NOMO-1 treated with DMSO at 0.1 percent for 48 hours (cell line): ENCODE results near the gene ACSS1.

ENCODE experiments used
- DNase-seq: peaks from one replicate; lab custom pipeline; 2025; ENCODE audit not compliant: unreplicated experiment; lab: John Stamatoyannopoulos, UW

Gene ACSS1

DNA sequence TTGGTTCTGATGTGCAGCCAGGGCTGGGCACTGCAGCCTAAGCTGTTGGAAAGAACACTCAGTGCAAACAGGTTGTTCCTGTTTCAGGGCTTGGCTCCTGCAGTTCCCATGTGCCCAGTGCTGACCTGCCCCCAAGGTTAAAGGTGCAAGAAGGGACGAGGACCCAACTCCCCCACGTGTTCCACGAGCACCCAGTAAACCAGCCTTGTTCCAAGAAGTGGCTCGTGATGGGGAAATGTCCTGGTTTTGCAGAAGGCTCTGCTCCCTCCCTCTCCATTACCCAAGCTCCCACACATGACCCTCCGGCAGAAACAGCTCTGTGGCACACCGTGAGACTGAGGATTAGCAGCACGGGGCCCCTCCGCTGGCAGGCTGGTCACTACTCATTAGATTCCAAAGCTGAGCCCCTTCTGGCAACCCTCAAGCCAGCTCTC, 9.4 kb downstream of the ACSS1 start:
- no peak for DNase-seq

DNA sequence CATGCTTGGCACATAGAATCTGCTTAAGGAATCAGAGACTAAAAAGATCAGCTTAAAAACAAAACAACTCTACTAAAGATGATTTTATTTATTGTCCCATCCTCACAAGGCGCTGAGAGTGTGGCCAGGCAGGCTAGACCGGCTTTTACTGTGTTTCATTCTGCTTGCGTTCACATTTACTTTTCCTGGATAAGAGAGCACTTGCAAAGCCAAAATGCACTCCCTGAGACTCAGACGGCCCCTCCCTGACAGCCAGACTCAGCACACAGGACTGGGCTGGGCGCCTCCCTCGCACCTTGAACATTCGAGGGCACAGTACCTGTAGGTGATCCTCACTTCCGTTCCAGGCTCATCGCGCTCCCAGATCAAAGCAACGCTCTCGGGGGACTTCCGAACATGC, 10.2 kb downstream of the ACSS1 start:
- no peak for DNase-seq

- DNase-seq: no peak
Observed at GRCh38 chr20:25046736-25047666, 10.9 kb downstream of the ACSS1 start.

DNA sequence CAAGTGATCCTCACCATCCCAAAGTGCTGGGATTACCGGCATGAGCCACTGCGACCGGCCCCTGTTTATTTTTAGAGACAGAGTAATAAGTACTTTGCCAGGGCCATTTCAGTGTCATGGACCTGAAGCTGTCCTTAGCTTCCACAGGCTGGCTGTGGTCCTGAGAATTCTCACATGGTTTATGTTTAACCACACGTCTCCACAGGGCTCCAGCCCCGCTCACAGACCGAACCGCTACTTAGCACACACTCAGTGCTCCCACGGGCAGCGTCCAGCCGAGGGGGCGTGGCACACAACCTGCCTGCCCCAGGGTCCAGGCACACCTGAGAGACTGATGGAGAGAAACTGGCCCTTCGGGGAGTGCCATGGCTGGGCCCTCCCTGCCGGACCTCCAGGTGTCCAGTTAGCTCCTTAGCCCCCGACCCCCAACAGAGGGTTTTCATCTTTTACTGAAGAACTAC, 11.7 kb downstream of the ACSS1 start:
- no peak for DNase-seq

DNA sequence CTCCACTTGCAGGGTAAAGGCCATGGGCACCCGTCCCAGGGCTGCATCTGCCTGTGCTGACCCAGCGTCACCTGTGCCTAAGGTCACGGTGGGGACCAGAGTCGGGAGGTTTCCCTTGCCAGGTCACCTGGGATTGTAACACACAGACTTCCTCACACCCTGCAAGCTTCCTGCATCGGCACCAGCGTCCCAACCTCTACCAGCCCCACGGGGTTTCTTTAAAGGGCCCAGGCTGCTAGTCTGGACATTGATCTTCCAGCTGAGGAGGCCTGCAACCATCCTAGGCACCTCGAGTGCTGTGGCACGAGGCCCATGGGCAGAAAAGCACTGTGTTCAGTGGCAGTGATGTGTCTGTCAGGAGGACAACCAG, 12.6 kb downstream of the ACSS1 start:
- DNase-seq: no peak

DNA sequence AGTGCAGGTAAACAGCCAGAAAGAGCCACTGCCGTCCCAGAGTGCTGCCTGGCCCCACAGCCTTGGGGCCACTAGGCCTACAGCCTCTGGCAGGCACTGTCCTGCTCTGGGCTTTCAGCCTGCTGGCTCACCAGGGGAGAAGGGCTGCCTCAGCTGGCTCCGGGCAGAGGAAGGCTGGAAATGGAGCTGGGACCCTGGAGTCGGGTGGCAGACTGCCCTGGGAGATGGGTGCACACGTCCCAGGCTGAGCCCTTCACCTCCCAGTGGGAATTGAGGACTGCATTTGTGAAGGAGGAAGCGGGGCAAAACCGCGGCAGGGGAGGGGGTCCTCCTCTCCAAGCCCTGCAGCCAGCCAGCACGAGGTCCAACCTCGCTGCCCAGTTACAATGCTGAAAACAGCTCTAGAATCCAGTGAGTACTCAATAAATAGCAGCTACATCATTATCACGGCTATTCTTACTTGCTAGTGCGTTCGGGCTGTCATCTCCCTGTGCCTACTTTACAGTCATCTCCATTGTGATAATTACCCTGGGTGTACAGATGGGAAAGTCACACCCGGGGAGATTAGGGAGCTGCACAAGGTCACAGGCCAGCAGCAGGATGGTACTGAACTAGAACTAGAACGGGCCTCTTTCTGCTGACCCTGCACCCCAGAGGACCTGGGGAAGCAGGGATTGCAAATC, 13.1 kb downstream of the ACSS1 start:
- no peak for DNase-seq

- DNase-seq: no peak
Observed at GRCh38 chr20:25044261-25044560, 13.7 kb downstream of the ACSS1 start.

DNA sequence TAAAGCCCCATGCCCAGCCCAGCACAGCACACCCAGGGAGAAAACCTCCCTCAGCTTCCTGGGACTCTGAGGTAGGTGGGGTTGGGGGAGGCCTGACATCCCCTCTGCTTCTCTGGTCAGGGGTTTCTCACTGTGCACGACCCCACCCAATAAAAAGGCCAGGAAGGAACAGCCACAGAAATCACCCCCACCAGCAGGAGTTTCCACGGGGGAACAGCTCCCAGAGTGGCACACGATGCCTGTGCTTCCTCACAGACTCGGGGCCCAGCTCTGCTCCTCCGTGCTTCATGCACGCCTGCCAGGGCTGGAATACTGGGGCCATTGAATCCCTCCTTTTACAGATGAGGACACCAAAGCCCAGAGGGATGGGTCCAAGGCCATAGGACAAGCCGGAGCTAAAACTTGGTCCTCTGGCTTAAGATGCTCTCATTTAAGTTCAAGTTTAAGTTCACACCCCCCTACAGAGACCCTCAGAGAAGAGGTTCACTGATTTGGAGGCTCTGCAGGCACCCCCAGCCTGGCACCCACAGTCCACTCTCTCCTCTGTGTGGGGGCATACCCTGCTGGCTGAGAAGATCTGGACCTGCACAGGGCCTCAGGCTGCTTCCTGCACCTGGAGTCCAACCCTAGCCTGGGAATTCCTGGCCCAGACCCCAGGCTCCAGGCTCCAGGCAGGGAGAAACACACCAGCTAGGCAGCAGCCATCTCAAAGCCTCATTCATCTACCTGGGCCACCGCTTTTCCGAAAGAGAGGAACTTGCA, 14.3 kb downstream of the ACSS1 start:
- DNase-seq: no peak

DNA sequence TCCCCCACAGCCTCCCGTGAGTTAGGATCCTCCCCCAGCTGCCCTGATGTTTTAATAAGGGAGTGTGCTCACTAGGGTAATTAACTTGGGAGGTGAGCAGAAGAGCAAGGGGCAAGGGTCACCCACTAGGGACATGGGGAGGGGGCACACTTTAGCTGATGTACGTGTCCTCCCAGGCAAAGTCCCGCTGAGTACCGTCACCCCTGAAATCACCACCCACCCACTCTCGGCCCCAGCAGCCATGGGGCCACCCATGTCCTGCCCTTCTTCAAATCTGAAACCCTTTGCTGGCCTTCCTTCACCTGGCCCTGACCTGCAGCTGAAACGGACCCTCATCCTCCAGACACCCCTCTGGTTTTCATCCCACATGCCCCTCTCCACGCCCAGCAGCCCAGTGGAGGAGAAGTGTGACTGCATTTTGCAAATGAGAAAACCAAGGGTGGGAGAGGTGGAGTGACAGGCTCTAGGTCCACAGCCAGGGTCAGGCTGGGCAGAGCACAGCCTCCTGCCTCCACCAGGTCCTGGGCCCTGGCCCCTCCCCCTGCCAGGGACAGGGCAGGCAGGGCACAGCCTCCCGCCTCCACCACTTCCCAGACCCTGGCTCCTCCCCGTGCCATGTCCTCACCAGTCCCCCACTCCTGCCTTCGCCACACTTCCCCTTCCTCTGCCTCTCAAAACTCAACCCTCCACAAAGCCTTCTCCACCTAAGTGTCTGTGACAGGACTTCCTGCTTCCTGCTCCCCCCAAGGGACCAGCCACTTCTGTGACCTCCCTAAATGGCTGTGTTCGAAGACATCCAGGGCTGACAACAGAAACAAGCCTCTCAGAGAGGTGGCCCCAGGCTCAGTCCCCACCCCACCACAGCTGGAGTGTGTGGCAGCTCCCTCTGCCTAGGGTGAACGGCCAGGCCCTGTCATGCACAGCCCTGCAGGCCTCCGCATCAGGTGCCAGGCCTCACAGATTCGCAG, 15.1 kb downstream of the ACSS1 start:
- peak; percentile 83 for DNase-seq

DNA sequence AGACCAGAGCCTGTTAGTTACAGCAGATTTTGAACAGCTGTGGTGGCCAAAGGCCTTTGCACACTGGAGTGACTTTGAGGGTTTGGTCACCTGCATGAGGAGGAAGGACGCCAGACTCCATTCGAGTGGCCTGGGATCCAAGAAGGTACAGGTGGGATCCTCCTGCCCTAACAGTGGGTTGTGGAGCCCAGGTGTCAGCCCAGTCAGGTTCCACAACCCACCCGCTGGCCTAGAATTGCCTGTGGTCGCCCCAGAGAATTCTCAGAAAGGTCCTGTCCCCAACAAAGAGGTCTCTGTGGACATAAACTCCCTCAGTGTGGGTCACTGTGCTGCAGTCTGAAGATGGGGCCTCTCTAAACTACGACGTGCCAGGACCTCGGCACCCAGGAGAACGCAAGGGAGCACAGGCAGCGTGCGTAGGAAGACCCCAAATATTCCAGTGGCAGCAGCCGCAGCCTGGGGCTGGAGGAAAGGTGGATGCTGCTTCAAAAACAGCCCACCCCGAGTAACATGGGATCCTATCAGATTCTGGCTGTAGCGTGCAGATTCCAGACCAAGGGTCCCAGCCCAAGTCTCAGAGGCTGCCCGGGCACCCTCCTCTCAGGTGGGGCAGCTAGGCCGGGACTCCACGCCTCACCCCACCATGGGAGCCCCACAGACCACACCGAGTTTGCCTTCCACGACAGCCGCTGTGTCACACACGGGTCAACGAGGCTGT, 16.0 kb downstream of the ACSS1 start:
- no peak for DNase-seq

DNA sequence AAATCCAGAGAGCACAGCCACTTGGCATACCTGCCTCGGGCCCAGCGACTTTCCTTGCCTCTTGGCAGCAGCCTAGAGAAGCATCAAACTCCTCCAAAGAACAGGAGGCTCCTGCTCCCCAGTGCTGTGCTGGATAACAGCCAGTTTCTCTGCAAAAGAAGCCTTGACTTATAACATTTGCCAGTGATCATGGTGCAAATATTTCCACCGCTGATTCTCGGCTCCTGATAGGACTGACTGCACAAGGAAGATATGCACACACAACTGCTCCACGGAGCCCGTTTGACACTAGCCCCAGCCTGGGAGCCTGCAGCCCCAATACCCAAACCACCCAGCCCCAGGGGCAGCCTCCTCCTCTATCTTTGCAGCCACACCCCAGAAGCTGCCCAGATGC, 17.5 kb downstream of the ACSS1 start:
- DNase-seq: no peak

- no peak for DNase-seq
Observed at GRCh38 chr20:25039697-25040437, 18.1 kb downstream of the ACSS1 start.

DNA sequence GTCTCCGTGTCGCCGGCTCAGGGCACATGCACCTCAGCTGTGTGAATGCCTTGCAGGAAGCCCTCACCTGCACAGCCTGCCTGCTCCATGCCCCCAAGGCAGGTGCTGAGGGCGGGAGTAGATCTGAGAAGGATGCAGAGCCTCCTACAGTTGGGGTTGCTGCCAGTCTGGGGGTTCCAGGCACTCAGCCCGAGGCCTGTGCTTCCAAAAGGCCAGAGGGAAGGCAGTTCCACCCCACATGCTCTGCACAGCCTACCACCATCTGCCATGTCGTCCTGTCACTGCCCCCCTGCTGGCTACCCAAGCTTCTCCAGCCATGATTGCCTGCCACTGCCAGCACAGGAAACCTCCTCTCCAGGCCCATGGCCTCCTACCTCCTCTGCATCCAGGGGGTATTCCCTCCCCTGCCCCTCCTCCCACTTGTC, 19.3 kb downstream of the ACSS1 start:
- DNase-seq: no peak

DNA sequence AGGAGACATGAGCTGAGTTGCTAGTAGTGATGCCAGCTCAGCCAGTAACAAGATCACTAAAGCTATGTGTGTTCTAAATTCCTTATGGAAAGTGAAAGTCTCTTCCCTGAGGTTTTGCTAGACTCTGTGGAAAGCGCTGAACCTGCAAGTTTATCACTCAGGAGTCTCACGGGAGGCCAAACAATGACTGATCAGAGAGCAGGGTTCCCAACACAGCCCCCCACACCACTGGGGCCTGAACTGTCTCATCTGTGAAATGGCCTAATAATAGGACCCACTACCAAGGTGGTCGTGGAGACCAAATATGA, 19.9 kb downstream of the ACSS1 start:
- DNase-seq: no peak

- DNase-seq: peak; percentile 22
Observed at GRCh38 chr20:25037288-25038102, 20.4 kb downstream of the ACSS1 start.

GRCh38 chr20:25036331-25036936, 21.5 kb downstream of the ACSS1 start:
- no peak for DNase-seq

DNA sequence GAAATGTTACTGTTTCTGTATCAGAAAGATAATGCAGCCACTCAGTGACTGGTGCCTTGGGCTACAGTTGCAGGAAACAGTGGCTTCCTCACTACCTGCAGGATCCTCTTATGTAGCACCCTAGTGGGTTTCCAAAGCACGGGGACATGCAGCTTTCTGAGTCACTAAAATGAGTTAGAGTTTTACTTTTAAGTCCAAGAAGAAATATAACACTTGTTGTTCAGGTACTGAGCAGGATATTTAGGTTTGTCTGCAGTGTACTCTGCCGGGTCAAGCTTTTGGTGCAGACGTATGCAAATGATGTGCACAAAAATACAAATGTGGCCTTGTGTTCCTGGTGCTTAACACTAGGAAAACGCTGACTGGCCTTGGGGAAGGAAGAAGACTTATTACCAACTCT, 22.0 kb downstream of the ACSS1 start:
- no peak for DNase-seq

DNA sequence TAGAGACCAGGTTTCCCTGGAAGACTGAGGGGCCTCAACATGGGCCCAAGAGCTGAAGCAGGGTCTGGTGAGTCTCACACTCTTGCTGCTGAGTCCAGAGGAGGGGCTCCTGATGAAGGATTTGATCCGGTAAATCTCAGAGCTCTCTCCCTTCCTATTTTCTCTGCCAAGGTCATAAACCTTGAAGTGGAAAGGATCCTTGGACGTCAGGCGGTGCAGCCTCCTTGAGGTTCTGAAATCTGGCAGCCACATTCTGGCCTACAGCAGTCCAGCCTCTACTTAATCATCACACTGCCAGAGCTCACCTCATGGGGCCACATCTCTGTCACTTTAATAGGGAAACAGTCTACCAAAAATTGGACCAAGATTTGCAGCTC, 24.0 kb downstream of the ACSS1 start:
- no peak for DNase-seq
